Measurements from ENCODE around the gene TGFBRAP1.
"Not testable (repeated sequence)": the region's sequence is repeated elsewhere in the genome, so short reads cannot be mapped to it uniquely, and the experiment has no call there.

TGFBRAP1 gene

GRCh38 chr2:105358593-105358992 lies 29.1 kb upstream of the TGFBRAP1 start:
- DNase-seq (ENCODE audit: low spot score) = no peak

- no peak for DNase-seq (ENCODE audit: low spot score)
These were observed 27.6 kb upstream of the TGFBRAP1 start for GRCh38 chr2:105357122-105357521.

- DNase-seq (ENCODE audit: low spot score) = no peak
These were observed 15.3 kb upstream of the TGFBRAP1 start for GRCh38 chr2:105344704-105345345.

DNA sequence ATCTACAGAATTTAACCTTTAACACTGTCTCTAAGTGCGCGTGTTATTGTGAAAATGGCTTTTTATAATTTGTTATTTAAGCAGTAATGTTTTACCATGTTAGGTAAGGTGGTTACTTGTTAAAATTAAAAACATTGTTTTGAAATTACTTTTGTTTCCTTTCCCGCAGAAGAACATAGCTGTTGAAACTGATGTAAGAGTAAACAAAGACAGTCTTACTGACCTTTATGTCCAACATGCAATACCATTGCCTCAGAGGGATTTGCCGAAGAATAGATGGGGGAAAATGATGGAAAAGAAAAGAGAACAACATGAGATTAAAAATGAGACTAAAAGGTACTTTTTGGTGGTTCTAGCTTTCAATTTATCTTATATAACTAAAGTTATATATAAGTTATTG lies 9.9 kb upstream of the TGFBRAP1 start:
- DNase-seq (ENCODE audit: low spot score) = no peak

- no peak for DNase-seq (ENCODE audit: low spot score)
These were observed 8.5 kb upstream of the TGFBRAP1 start for GRCh38 chr2:105338020-105338385.

DNA sequence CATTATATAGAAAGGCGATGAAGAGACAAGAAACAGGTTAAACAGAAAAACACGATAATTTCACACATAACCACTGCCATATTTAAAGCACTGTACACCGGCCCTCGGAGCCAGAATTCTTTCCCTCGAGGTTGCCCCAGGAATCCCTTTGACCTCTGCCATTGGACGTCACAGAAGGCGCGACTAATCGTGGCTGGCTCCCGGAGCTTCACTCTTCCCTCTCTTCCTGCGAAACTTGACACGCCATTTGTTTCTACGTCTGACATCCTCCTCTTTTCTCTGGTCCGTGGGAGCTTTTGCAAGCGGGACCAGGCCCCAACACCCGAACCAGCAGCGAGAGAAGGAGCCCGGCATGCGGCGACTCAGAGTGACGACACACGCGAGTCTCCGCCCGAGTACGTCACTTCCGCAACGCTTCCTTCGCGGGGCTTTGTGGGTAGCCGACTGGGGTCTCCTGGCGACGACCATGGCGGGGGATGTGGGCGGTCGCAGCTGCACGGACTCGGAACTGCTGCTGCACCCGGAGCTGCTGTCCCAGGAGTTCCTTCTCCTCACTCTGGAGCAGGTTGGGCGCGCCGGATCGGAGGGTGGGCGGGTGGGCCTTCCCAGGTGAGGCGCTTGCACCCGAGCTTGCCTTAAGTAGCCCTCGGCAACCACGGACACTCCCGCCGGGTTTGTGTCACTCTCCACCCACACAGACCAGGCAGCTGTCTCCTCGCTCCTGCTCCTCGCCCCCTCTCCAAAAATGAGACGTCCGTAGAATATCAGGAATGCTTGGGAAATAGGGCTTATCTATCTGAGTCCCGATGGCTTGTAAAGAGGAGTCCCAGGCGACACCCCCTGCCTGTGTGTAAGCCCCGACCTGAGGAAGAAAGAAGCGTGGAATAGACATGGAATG lies 7.8 kb upstream of the TGFBRAP1 start, which contains the start of gene C2orf49:
Gene C2orf49, plus strand, starts transcription at position 419 of the 898 bp plus-strand sequence. Its CDS starts 48 bp downstream, at position 467.
- peak; percentile 88 for DNase-seq (ENCODE audit: low spot score)

DNA sequence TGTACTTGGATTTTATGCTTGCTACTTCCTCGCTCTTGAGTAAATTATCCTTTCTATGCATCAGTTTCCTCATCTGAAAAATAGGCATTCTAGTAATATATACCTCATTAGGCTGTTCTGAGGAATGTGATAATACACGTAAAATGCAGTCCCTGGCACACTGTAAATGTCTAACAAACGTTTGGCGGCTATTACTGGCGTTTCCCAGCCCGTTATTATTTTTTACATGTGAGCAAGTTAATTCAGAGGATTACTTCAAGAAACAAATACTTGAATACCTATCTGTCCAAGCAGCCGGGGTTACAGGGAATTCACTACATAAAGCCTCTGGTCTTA lies 7.2 kb upstream of the TGFBRAP1 start:
- DNase-seq (ENCODE audit: low spot score) = no peak

- no peak for DNase-seq (ENCODE audit: low spot score)
These were observed 5.9 kb upstream of the TGFBRAP1 start for GRCh38 chr2:105335469-105335868.

DNA sequence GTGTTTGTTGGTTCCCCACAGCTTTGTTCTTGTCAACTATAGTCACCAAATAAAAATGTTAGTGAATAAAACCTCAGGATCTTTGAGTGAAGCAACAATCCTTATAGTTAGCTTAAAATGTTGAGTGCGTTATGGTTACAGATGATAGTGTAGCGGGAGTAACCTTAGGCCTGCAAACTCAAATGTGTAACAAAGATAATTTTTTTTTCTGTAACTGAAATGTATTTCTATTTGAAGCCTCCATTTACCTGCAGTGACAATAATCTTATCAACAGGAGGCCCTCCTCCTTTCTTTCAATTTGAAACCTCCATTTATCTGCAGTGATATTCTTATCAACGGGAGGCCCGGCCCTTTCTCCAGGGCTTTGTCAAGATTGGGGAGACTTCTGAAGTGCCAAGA lies 4.7 kb upstream of the TGFBRAP1 start:
- no peak for DNase-seq (ENCODE audit: low spot score)

DNA sequence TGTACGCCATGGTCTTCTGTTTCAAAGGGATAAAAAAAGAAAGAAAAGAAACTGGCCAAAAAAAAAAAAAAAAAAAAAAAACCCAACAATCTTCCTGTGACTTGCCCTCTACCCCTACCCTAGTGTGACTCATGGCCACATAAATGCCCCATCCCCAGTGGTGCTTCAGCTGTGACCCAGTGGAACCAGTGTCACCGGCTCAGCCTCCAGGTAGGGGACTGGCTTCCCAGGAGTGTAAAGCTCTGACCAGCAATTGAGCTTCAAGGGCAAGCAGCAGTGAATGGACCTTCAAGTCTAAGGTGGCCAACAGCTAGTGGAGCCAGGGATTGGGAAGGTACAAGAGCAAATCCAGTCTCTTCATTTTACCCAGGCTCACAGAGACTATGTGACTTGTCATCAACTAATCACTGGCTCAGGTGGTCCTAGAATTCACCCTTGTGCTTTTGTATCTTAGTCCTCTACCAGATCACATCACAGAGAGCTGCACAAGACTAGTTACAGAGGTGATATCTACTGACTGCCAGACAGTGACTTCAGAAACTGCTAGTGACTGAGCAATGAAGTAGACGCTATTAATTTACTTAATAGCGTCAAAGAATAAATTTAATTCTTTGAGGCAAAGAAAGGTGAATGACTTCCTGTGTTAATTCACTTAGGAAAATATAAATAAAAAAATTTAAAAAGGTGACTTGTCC lies 1.3 kb upstream of the TGFBRAP1 start:
- DNase-seq (ENCODE audit: low spot score) = no peak

- DNase-seq (ENCODE audit: low spot score) = peak; percentile 25
These were observed 359 bp downstream of the TGFBRAP1 start for GRCh38 chr2:105329197-105329554.

GRCh38 chr2:105328281-105329196 lies 996 bp downstream of the TGFBRAP1 start:
- DNase-seq (ENCODE audit: low spot score) = peak; percentile 61

- DNase-seq (ENCODE audit: low spot score) = no peak
These were observed 1.8 kb downstream of the TGFBRAP1 start for GRCh38 chr2:105327690-105328089.

DNA sequence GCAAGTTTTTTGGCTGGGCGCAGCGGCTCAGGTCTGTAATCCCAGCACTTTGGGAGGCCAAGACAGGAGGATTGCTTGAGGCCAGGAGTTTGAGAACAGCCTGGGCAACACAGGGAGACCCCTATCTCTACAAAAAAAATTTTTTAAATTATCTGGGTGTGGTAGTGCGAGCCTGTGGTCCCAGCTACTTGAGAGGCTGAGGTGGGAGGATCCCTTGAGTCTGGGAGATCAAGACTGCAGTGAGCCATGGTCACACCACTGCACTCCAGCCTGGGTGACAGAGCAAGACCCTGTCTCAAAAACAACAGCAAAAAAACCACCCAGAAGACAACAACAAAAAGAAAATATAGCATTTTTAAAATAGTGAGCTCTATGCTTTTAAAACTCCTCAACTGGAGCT lies 2.3 kb downstream of the TGFBRAP1 start:
- DNase-seq (ENCODE audit: low spot score) = not testable (repeated sequence)

DNA sequence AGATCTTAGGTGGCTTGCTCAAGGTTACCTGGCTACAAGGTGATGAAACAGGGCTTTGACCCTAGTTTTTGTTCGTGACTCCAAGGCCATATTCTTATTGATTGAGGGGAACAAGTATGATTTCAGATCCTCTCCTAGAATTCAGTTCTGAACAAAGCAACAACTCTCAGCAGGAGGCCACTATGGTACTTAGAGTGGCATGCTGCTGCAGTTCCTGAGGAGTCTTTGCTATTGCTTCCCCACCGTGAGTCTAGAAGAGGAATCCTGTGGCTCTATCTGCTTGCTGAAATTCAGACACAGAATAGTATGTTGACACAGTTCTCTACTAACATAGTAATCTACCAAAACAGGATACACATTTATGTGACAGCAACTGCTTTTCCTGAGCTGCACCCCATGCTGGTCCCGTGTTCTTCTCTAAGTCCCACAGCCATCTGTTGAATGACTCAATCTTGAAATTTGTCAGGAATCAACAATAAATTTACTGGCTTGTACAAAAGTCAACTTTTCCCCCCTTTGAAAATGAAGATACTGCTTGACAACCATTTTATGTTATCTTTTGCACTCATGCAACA lies 4.1 kb downstream of the TGFBRAP1 start:
- peak; percentile 56 for DNase-seq (ENCODE audit: low spot score)

GRCh38 chr2:105324732-105325131 lies 4.8 kb downstream of the TGFBRAP1 start:
- no peak for DNase-seq (ENCODE audit: low spot score)

DNA sequence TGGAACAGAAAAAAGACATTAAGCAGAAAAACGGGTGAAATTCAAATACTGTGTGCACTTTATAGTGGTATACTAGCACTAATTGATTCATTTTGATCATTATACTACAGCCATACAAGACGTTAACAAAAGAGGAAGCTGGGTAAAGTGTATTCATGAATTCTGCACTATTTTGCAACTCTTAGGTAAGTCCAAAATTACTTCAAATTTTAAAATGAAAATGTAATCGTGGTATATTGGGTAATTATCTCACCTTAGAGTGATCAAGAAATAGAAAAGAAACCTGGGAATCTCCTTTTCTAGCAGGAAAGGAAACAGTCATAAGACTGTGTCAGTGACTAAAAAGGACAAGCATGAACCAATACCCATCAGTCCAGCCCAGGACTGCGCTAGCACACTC lies 5.4 kb downstream of the TGFBRAP1 start:
- DNase-seq (ENCODE audit: low spot score) = no peak

GRCh38 chr2:105323111-105323510 lies 6.4 kb downstream of the TGFBRAP1 start:
- DNase-seq (ENCODE audit: low spot score) = no peak

GRCh38 chr2:105321875-105322646 lies 7.5 kb downstream of the TGFBRAP1 start:
- DNase-seq (ENCODE audit: low spot score) = no peak

DNA sequence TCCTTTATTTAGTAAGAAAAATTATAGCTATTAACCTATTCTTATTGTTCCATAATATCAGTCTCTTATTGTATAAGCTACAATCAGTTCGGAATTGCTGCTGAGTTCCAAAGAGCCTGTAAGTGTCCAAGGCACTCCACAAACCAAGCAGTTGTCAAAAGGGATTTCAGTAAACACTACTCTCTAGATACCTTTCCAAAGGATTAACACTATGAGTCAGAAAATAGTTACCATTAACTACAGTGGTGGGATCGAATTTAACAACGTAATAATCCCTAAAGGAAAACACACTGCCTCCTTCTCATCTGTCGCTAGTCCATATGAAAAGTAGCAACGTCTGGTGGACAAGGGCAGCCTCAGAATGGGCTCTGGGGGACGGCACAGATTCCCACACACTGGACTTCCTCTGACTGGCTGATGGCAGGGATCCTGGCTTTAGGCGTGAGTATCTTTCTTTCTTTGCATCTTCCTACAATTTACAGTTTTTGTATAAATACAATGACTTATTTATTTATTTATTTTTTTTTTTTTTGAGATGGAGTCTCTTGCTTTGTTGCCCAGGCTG lies 8.8 kb downstream of the TGFBRAP1 start:
- DNase-seq (ENCODE audit: low spot score) = no peak
